ENCODE measurements around the gene APH1A. TPM values are rescaled to one million over a fixed set of nuclear protein-coding genes. Genes with fewer than 3 reads are reported as not detected.
A peak's percentile ranks its signal among the peaks of the same experiment; 100 is the strongest.

APH1A gene
- total RNA-seq, 1 experiment from 2014 or later = 115 TPM

GRCh38 chr1:150299716-150300115 is 30.9 kb upstream of the APH1A start:
- H4K20me1 ChIP-seq (ENCODE audit: control insufficient read depth, insufficient read depth, insufficient read length) = peaks cover 3% of the 10 kb centered on the region
- H3K14ac ChIP-seq (ENCODE audit: insufficient read depth, low read length) = no peak overlapping the region
- TF ChIP-seq CTCF (conservative IDR thresholded peaks at IDR 0.05) = no peak
- no peak overlapping the region for H4K8ac ChIP-seq (replicated peaks; ENCODE audit: insufficient read length, low read depth, low read length)
- H2BK12ac ChIP-seq (ENCODE audit: insufficient read length, low read depth, low read length) = no peak overlapping the region
- no peak overlapping the region for H3K4me3 Mint-ChIP-seq
- H2AFZ ChIP-seq (ENCODE audit: low read length) = no peak overlapping the region
- H3K23me2 ChIP-seq (ENCODE audit: insufficient read length, low read depth, low read length, poor library complexity, severe bottlenecking) = no peaks in the 10 kb centered on the region
- H3K36me3 Mint-ChIP-seq (ENCODE audit: insufficient read depth in 1 of 3, low read depth in 3 of 3) = peaks cover 55 to 92% (median 75%) of the 10 kb centered on the region in 3 experiments
- no peak overlapping the region for H4K91ac ChIP-seq (ENCODE audit: insufficient read length, low read depth, low read length)
- DNase-seq = no peak
- WGBS (ENCODE audit: extremely low coverage, insufficient read length, low lambda C conversion rate) = no CpG with 5 or more reads among the region's 3 CpGs
- no peak overlapping the region for H2BK15ac ChIP-seq (ENCODE audit: low read depth, low read length)
- H3K27me3 ChIP-seq (ENCODE audit: insufficient read depth, low read length) = no peaks in the 10 kb centered on the region
- no peak overlapping the region for H3K9ac ChIP-seq (ENCODE audit: extremely low read depth, insufficient read length, low read length)
- H3K9me3 ChIP-seq (ENCODE audit: control insufficient read depth, low read depth, low read length) = no peaks in the 10 kb centered on the region
- H3K23ac ChIP-seq (ENCODE audit: insufficient read length, low read depth, low read length) = no peak overlapping the region
- no peak overlapping the region for H4K5ac ChIP-seq (ENCODE audit: insufficient read length, low read depth, low read length)
- H2BK20ac ChIP-seq (ENCODE audit: low read depth, low read length, poor library complexity, severe bottlenecking) = no peak overlapping the region
- H3T11ph ChIP-seq (ENCODE audit: low read length) = no peak overlapping the region
- no peak overlapping the region for H3K18ac ChIP-seq (ENCODE audit: insufficient read length, low read depth, low read length)
- H3K4me1 ChIP-seq (ENCODE audit: insufficient read depth, low read length) = peaks cover 7% of the 10 kb centered on the region; the same call in 1 of the 2 replicates
- H3K27me3 Mint-ChIP-seq (ENCODE audit: low read depth) = no peaks in the 10 kb centered on the region
- no peaks in the 10 kb centered on the region for H3K79me2 ChIP-seq (ENCODE audit: insufficient read depth, low read length)
- no peak overlapping the region for H3K4me2 ChIP-seq (ENCODE audit: insufficient read depth, insufficient read length, low read length)
- no peak overlapping the region for H3K4ac ChIP-seq (ENCODE audit: low read depth, low read length)
- no peak overlapping the region for H3K27ac ChIP-seq (ENCODE audit: insufficient read length, low read depth, low read length)
- H3K79me1 ChIP-seq (ENCODE audit: insufficient read depth, low read depth, low read length, poor library complexity, severe bottlenecking) = peaks cover 3% of the 10 kb centered on the region
- H2AK5ac ChIP-seq (ENCODE audit: insufficient read length, low read length) = no peak overlapping the region
- peaks cover 33 to 35% of the 10 kb centered on the region in 2 experiments for H3K4me1 Mint-ChIP-seq
- H3K56ac ChIP-seq (ENCODE audit: insufficient read length, low read depth, low read length) = no peak overlapping the region
- no peaks in the 10 kb centered on the region for H3K9me3 Mint-ChIP-seq
- no peak overlapping the region for H2BK120ac ChIP-seq (ENCODE audit: low read depth, low read length, poor library complexity, severe bottlenecking)
- peak overlapping the region in 2 of 3 experiments; percentile 23 to 68; a peak in 2 of 7 replicates for H3K27ac Mint-ChIP-seq
- no peak overlapping the region for H2BK5ac ChIP-seq (ENCODE audit: insufficient read length, low read length)

Measured in H9 (cell line).